ENCODE results near the gene ITGAD.

ITGAD gene

DNA sequence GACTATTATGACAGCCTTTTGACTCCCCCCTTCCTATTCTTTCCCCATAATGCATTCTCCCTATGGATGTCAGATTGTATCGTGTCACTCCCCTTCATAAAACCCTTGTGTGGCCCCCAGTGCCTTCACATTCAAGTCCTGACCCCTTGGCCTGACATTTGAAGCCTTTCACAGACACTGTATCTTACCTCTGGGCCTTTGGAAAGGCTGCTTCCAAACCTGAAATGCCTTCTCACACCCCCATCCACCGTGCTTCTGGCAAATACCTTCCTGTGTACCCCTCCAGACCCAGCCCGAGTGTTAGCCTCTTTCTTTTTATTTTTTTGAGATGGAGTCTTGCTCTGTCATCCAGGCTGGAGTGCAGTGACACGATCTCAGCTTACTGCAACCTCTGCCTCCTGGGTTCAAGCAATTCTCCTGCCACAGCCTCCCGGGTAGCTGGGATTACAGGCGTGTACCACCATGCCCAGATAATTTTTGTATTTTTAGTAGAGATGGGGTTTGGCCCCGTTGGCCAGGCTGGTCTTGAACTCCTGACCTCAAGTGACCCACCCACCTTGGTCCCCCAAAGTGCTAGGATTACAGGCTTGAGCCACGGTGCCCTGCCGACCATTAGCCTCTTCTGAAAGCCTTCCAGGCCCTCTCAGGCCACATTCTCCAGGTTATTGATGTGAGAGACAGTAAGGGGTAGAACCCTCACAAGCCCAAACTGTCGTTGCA lies 68.2 kb downstream of the ITGAD start:
- no peak for DNase-seq

DNA sequence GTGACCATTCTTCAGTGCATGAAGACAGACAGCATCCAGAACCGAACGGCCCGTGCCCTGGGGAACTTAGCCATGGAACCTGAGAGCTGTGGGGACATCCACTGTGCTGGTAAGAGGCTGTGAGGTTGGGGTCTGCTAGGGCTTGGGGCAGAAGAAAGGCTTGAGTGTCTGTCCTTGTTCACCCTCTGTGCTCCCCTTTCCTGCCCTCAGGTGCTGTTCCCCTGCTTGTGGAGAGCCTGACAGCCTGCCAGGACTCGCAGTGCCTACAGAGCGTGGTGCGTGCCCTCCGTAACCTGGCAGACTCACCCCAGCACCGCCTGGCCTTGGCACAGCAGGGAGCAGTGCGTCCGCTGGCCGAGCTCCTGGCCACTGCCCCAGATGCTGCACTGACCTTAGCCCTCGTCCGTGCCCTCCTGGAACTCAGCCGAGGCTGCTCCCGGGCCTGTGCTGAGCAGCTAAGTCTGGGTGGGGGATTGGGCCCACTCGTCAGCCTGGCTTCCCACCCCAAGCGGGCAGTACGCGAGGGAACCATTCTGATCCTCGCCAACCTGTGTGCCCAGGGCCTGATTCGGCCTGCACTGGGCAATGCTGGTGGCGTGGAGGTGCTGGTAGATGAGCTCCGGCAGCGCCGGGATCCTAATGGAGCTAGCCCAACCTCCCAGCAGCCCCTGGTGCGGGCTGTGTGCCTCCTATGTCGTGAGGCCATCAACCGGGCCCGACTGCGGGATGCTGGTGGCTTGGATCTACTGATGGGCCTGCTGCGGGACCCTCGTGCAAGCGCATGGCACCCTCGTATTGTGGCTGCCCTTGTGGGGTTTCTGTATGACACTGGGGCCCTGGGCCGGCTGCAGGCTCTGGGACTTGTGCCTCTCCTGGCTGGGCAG lies 69.0 kb downstream of the ITGAD start:
- DNase-seq = no peak

DNA sequence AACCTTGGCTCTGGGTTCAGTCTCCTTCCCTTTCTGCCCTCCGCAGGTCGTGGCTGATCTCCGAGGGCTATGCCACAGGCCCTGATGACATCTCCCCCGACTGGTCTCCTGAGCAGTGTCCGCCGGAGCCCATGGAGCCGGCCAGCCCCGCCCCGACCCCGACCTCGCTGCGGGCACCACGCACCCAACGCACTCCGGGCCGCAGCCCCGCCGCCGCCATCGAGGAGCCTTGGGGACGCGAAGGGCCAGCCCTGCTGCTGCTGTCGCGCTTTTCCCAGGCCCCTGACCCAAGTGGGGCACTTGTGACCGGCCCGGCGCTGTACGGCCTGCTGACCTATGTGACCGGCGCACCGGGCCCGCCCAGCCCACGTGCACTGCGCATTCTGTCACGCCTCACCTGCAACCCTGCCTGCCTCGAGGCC lies 71.2 kb downstream of the ITGAD start:
- no peak for DNase-seq

DNA sequence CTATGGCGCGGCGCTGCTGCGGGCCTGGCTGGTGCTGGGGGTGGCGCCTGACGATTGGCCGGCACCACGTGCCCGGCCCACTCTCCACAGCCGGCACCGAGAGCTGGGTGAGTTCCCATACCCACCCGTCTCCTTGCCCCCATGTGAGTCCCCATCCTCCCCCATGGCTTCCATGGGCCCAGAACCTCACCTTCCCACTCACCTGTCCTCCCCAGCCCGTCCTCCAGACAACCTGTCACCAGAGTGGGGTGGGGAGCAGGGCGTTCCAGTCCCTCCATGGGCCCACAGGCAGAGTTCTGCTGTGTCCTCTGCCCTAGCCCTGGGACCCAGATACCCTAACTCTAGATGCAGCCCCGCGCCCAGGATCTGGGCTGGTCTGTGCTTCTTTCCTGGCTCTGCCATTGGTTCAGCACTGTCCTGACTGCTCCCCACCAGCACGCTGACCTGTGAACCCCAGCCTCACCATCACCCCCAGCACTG lies 71.7 kb downstream of the ITGAD start:
- DNase-seq = no peak

DNA sequence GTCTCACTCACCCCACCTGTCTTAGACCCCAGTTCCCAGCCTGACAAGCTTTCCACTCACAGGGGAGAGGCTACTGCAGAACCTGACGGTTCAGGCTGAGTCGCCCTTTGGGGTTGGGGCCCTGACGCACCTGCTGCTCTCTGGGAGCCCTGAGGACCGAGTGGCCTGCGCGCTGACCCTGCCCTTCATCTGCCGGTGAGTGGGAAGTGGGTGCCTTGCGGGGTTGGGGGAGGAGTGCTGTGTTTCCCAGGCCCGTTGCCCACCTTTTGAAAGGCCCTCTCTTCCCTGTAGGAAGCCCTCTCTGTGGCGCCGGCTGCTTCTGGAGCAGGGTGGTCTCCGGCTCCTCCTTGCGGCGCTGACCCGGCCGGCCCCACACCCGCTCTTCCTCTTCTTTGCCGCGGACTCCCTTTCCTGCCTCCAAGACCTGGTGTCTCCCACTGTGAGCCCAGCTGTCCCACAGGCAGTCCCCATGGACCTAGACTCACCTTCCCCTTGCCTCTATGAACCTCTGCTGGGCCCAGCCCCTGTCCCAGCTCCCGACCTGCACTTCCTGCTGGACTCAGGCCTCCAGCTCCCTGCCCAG lies 72.7 kb downstream of the ITGAD start:
- DNase-seq = no peak

DNA sequence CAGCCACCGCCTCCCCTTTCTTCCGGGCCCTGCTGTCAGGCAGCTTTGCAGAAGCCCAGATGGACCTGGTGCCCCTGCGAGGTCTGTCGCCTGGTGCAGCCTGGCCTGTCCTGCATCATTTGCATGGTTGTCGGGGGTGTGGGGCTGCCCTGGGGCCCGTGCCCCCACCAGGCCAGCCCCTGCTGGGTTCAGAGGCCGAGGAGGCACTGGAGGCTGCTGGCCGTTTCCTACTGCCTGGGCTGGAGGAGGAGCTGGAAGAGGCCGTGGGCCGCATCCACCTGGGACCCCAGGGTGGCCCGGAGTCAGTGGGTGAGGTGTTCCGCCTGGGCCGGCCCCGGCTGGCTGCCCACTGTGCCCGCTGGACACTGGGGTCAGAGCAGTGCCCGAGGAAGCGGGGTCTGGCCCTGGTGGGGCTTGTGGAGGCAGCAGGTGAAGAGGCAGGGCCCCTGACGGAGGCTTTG lies 73.3 kb downstream of the ITGAD start:
- no peak for DNase-seq

DNA sequence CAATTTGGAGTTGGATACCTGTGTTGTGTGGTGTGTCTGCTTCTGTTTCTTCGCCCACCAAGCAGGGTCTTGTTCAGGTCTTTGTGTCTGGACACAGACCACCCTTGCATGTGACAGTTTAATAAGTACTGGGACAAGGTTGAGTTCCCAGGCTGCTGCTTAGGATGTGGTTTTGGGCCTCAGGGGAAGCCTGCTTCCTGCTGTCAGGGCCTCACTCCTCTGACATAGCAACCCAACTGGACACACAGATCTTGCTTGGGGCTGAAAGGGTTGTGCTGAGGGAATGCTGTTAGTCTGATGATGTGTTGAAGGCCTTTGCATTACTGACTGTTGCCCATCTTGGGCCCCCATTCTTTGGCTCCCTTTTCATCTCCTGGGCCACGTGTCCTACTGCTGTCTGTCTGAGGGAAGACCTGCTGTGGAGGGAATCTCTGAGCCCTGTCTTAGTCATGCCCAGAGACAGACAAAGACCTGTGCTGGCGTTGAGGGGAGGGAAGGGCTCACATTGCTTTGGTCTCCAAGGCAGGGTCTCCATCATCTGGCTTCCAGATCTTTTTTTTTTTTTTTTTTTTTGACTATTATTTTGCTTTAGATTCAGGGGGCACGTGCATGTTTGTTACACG lies 74.1 kb downstream of the ITGAD start:
- DNase-seq = no peak

DNA sequence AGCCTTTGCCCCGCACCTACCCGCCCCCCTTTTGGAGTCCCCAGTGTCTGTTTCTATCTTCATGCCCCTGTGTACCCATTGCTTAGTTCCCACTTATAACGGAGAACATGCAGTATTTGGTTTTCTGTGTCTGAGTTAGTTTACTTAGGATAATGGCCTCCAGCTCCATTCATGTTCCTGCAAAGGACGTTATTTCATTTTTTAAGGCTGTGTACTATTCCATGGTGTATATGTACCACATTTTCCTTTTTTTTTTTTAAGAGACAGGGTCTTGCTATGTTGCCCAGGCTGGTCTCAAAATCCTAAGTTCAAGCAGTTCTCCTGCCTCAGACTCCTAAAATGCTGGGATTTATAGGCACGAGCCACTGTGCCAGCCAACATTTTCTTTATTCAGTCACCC lies 74.7 kb downstream of the ITGAD start:
- DNase-seq = no peak

DNA sequence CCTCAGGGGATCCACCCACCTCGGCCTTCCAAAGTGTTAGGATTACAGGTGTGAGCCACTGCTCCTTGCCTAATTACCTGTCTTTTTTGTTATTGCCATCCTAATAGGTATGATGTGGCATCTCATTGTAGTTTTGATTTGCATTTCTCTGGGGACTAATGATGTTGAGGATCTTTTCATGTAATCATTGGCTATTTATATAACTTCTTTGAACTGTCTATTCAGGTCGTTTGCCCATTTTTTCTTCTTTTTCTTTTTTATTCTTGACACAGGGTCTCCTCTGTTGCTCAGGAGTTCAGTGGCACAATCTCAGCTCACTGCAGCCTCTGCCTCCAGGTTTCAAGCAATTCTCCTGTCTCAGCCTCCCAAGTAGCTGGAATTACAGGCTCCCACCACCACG lies 77.5 kb downstream of the ITGAD start:
- DNase-seq = no peak

DNA sequence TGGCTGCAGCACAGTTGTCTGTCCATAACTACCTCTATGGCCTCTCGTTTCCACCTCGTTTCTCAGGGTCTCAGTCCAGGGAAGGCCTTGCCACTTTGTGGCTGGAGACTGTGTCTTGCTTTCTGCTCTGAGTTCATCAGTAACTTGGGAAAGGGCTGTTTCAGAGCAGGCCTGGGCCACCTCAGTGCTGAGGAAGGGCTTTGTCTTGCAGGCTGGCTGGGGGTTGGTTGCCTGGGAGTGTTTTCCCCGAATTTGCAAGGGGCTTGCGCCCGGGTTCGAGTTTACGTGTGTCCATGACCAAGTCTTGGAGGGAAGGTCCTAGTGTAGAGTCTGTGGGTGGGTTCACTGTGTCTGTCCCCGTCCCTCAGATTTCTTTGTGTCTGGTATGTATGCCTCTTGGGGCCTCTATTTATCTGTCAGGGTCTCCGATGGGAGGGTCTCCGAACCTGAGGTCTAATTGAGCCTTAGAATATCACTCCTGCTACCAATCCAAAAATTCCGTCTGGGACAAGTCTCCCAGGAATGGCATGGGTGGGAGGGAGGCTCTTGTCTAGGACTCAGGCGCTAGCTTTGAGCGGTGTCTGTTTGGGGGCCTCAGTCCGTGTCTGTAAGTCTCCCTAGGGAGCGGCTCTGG lies 78.2 kb downstream of the ITGAD start:
- no peak for DNase-seq

DNA sequence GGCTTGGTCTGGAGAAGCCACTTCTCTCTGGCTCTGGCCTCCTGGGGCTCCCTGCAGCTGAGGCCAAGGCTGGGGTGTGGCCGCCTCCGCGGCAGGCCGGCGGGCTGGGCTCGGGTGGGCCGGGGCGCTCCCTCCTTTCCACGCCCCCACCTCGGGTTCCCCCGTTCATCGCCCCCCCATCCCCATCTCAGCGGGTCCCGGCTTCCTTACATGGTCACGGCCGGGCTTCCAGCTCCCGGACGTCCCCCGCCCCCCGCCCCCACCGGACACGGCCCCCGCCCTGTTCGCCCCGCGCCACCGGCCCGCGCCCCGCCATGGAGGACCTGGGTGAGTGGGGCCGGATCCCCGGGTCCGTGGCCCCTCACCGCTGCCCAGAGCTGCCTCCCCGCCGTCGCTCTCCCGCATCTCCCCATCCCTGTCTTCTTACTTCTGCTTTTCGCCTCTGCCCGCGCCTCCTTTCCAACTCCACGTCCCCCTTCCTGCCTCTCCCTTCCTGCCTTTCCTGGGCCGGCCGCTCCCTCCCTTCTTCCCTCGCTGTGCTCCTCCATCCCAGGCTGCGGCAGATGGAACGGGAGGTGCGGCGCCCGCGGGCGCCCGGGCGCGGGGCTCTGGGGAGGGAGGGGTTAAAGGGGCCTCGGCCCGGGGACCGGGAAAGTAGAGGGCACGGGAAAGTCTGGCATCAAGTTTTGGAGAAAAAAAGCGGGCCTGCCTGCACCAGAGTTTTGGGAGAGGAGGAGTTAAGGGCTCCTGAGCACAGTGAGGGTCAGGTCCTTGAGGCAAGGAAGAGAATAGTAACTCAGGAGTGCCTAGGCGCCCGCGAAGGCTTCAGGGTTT lies 79.0 kb downstream of the ITGAD start, which contains the start of gene TGFB1I1:
Gene TGFB1I1 (plus strand): TSS at position 278 of the 834 bp plus-strand sequence. CDS start 37 bp downstream, at position 315.
- no peak for DNase-seq

DNA sequence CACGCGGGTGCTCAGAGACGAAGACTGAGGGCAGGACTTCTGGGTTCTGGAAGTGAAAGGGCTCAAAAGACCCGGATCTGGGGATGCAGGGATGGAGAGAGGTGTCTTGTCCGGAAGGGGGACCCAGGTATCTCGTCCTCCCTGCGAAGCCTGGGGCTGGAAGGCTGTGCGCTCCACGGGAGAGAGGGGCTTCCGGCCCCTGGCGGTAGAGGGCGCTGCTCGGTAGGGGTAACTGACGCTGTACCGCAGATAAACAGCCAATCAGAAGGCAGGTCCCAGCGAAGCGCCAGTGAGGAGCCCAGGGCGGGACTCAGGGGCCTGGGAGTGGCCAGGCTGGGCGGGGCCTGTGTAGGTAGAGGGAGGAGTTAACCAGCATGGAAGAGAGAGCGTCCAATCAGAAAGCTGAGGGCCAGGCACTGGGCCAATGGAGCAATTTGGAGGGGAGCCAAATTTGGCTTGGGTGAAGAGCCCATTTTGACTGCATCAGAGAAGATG lies 79.6 kb downstream of the ITGAD start:
- DNase-seq = no peak

DNA sequence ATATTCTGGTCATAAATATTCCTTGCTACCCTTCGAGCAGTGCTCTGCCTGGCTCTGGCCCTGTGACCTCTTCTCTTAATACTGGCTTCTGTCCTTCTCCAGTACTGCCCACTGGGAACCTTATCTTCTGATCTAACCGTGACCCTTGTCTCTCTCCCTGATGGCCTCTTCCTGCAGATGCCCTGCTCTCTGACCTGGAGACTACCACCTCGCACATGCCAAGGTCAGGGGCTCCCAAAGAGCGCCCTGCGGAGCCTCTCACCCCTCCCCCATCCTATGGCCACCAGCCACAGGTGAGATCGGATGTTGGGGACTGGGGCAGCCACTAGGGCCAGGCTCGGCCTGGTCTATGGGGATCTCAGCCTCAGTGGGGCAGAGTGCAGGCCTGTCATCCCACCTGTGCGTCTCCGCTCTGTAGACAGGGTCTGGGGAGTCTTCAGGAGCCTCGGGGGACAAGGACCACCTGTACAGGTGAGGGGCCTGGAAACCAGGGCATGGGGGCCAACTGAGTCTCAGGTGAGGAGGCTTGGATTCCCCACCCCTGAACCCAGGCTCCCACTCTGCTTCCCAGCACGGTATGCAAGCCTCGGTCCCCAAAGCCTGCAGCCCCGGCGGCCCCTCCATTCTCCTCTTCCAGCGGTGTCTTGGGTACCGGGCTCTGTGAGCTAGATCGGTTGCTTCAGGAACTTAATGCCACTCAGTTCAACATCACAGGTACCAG lies 80.3 kb downstream of the ITGAD start:
- no peak for DNase-seq

DNA sequence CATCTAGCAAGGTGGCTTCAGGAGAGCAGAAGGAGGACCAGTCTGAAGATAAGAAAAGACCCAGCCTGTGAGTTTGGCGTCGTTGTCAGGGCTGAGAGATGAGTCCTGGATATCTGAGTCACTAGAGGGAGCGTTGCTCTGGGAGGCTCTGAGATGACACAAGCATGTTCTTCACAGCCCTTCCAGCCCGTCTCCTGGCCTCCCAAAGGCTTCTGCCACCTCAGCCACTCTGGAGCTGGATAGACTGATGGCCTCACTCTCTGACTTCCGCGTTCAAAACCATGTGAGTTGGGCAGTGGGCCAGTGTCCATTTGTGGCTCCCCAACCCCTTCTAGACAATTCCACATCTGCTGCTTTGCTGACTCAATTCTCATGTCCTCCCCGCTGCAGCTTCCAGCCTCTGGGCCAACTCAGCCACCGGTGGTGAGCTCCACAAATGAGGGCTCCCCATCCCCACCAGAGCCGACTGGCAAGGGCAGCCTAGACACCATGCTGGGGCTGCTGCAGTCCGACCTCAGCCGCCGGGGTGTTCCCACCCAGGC lies 81.1 kb downstream of the ITGAD start:
- no peak for DNase-seq

DNA sequence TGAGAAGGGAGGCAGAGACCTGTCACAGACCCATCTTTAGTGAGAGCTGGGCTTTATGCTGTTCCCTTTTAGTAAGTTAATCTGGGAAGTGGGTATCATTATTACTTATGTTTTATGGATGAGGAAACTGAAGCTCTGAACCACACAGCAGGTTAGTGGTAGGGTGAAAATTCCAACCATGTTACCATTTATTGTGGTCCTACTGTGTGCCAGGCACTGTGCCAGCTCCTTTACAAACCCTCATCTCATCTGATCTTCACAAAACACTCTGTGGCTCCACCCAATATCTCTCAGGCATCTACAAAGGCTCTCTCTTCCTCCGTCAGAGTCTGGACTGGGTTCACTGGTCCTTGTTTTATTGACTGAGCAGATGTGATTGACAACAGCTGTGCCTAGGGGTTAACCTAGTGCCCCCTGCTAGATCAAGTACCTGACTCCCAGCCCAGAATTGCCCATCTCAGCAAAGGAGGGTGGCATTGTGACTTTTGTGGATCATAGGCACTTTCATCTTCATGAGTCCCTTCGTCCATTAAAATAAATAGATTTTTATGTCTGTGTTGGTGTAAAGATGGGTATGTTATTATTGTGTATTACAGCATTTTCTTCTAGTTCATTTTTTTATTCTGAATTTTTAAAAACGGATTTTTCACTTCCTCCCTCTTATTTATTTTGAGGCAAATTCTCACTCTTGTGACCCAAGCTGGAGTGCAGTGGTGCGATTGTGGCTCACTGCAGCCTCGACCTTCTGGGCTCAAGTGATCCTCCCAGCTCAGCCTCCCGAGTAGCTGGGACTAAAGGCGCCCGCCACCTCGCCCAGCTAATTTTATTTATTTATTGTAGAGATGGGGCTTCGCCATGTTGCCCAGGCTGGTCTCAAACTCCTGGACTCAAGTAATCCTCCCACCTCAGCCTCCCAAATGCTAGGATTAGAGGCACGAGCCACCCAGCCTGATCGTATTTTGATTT lies 81.9 kb downstream of the ITGAD start:
- DNase-seq = no peak

DNA sequence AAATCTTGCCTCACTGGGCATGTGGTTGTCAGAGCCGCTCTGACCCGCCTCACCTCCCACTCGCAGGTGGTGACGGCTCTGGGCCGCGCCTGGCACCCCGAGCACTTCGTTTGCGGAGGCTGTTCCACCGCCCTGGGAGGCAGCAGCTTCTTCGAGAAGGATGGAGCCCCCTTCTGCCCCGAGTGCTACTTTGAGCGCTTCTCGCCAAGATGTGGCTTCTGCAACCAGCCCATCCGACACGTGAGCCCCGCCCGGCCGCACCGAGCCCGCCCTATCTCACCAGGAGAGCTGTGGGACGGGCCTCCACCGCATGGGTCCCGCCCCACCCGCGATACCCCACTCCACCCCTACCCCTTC lies 82.8 kb downstream of the ITGAD start:
- no peak for DNase-seq
